ENCODE measurements around the gene KCNQ1.

KCNQ1 gene

DNA sequence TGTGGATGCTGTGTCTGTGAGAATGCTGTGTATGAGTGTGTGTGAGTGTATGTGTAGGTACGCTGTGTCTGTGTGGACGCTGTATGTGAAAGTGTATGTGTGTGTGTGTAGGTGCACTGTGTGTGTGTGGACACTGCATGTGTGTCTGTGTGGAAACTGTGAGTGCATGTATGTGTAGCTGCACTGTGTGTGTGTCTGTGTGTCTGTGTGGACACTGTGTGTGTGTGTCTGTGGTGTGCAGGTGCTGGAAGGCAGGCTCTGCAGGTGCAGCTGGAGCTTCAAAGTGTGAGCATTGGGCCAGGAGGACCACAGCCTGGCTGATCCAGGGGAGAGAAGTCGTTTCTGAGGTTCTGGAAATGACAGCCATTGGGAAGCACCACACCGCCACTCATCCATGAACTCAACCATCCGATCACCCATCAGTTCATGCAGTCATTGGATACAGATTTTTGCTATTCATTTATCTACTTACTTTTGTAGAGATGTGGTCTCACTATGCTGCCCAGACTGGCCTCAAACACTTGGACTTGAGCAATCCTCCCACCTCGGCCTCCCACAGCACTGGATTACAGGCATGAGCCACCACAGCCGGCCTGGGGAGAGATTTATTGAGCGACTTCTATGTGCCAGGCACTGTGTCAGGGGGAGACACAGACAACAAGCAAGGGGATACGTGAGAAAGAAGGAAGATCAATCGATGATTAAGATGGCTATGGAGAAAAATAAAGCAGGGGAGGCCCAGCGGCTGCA, 10.1 kb upstream of the KCNQ1 start:
- H3K79me2 ChIP-seq (ENCODE audit: insufficient read depth, low read length), result no peaks in the 10 kb centered on the region
- ATAC-seq (ENCODE audit: insufficient read depth, low read depth), result no peak
- TF ChIP-seq EZH2 (IDR thresholded peaks at IDR 0.05; ENCODE audit: borderline replicate concordance, low read depth, low read length, severe bottlenecking), result no peak
- TF ChIP-seq, protein P1, sequence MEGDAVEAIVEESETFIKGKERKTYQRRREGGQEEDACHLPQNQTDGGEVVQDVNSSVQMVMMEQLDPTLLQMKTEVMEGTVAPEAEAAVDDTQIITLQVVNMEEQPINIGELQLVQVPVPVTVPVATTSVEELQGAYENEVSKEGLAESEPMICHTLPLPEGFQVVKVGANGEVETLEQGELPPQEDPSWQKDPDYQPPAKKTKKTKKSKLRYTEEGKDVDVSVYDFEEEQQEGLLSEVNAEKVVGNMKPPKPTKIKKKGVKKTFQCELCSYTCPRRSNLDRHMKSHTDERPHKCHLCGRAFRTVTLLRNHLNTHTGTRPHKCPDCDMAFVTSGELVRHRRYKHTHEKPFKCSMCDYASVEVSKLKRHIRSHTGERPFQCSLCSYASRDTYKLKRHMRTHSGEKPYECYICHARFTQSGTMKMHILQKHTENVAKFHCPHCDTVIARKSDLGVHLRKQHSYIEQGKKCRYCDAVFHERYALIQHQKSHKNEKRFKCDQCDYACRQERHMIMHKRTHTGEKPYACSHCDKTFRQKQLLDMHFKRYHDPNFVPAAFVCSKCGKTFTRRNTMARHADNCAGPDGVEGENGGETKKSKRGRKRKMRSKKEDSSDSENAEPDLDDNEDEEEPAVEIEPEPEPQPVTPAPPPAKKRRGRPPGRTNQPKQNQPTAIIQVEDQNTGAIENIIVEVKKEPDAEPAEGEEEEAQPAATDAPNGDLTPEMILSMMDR (IDR thresholded peaks at IDR 0.05; ENCODE audit: borderline replicate concordance, extremely low read depth, low read length, poor library complexity, severe bottlenecking), result no peak

DNA sequence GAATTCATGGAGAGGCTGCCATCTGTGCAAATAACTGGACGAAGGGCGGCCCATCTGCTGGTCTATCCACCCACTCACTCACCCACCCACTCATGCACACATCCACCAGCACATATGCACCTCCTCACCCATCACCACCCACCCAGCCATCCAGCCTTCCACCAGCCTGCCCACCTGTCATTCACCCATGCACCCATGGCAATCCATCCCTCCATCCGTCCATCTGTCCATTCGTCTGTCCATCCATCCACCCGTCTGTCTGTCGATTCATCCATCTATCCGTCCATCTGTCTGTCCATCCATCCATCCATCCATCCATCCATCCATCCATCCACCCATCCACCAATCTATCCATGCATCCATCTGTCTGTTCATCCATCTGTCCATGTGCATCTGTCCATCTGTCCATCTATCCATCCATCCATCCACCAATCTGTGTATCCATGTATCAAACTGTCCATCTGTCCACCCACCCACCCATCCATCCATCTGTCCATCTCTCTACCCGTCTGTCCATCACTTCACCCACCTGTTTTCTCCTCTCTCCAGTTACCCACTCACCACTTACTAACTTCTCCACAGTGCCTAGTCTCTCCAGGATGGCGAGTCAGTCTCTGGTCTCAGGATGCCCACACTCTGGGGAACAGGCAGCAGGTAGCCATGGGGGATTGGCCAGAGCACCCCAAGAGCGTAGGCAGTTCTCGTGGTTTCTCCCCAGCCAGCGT, 9.4 kb upstream of the KCNQ1 start:
- H3K4me1 ChIP-seq (ENCODE audit: insufficient read depth, low read length), result no peaks in the 10 kb centered on the region
- no peaks in the 10 kb centered on the region for H3K27me3 ChIP-seq (ENCODE audit: insufficient read depth, low read length, poor library complexity)
- ATAC-seq (ENCODE audit: insufficient read depth, low read depth), result no peak
- H3K4me2 ChIP-seq (ENCODE audit: insufficient read depth, low read length), result no peak overlapping the region
- TF ChIP-seq EZH2 (IDR thresholded peaks at IDR 0.05; ENCODE audit: borderline replicate concordance, low read depth, low read length, severe bottlenecking), result no peak
- TF ChIP-seq, protein P1 (IDR thresholded peaks at IDR 0.05; ENCODE audit: borderline replicate concordance, extremely low read depth, low read length, poor library complexity, severe bottlenecking), result no peak
- no peak overlapping the region for H3K4me3 ChIP-seq (ENCODE audit: low read depth in 1 of 2, low read length in 2 of 2)
- no peaks in the 10 kb centered on the region for H3K9me3 ChIP-seq (ENCODE audit: insufficient read depth, low read length, severe bottlenecking)
- H2AFZ ChIP-seq (ENCODE audit: low read depth, low read length), result no peak overlapping the region
- H4K20me1 ChIP-seq (ENCODE audit: insufficient read depth, low read length), result no peaks in the 10 kb centered on the region; the same call in 1 of the 2 replicates
- H3K27ac ChIP-seq (ENCODE audit: low read length), result no peak overlapping the region
- no peaks in the 10 kb centered on the region for H3K36me3 ChIP-seq (ENCODE audit: insufficient read depth, low read length)
- no peak overlapping the region for H3K9ac ChIP-seq (ENCODE audit: low read depth, low read length)
- no peaks in the 10 kb centered on the region for H3K79me2 ChIP-seq (ENCODE audit: insufficient read depth, low read length)
- no peak for DNase-seq

More for the DNA sequence above, 10.1 kb upstream of the KCNQ1 start:
- Histone ChIP-seq H3K9ac (ENCODE audit: low read depth, low read length) (no peak overlapping the region), H3K36me3 (ENCODE audit: insufficient read depth, low read length) (no peaks in the 10 kb centered on the region), H3K27ac (ENCODE audit: low read length) (no peak overlapping the region), H3K27me3 (ENCODE audit: insufficient read depth, low read length, poor library complexity) (no peaks in the 10 kb centered on the region), H3K4me3 (ENCODE audit: low read depth in 1 of 2, low read length in 2 of 2) (no peak overlapping the region), H3K9me3 (ENCODE audit: insufficient read depth, low read length, severe bottlenecking) (no peaks in the 10 kb centered on the region), H2AFZ (ENCODE audit: low read depth, low read length) (no peak overlapping the region), H4K20me1 (ENCODE audit: insufficient read depth, low read length) (no peaks in the 10 kb centered on the region; the same call in 1 of the 2 replicates), H3K4me2 (ENCODE audit: insufficient read depth, low read length) (no peak overlapping the region), H3K4me1 (ENCODE audit: insufficient read depth, low read length) (no peaks in the 10 kb centered on the region)
- DNase-seq, result no peak

DNA sequence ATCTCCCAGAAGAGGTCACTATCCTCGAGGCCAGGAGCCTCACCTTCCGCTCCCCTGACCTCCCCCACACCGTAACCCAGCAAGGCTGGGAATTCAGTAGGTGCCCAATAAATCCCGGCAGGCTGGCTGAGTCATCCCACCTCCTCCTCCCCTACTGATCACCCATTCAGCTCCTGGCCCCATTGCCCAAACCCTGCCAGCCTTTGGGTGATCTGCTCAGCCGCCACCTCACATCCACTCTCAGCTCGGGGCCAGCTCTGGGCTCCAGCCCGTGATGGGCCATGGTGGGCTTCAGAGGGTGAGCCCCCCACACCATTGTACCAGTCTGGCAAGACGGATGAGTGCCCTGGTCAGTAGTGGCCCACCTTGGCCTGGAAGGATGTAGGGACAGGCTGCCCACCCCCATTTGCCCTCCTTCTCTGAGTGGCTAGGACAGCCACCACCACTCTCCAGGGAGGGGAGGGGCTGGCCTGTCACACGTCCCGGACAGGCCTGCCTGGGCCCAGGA, 8.7 kb upstream of the KCNQ1 start:
- Histone ChIP-seq H3K27me3 (ENCODE audit: insufficient read depth, low read length, poor library complexity) (no peaks in the 10 kb centered on the region), H3K36me3 (ENCODE audit: insufficient read depth, low read length) (no peaks in the 10 kb centered on the region), H3K79me2 (ENCODE audit: insufficient read depth, low read length) (no peaks in the 10 kb centered on the region), H2AFZ (ENCODE audit: low read depth, low read length) (no peak overlapping the region), H3K4me2 (ENCODE audit: insufficient read depth, low read length) (no peak overlapping the region), H3K27ac (ENCODE audit: low read length) (no peak overlapping the region), H4K20me1 (ENCODE audit: insufficient read depth, low read length) (no peaks in the 10 kb centered on the region; the same call in 1 of the 2 replicates), H3K9ac (ENCODE audit: low read depth, low read length) (no peak overlapping the region), H3K4me3 (ENCODE audit: low read depth in 1 of 2, low read length in 2 of 2) (no peak overlapping the region), H3K4me1 (ENCODE audit: insufficient read depth, low read length) (no peaks in the 10 kb centered on the region), H3K9me3 (ENCODE audit: insufficient read depth, low read length, severe bottlenecking) (no peaks in the 10 kb centered on the region)
- ATAC-seq (ENCODE audit: insufficient read depth, low read depth) (no peak), DNase-seq (no peak)
- TF ChIP-seq, protein P1 (IDR thresholded peaks at IDR 0.05; ENCODE audit: borderline replicate concordance, extremely low read depth, low read length, poor library complexity, severe bottlenecking), result no peak
- TF ChIP-seq EZH2 (IDR thresholded peaks at IDR 0.05; ENCODE audit: borderline replicate concordance, low read depth, low read length, severe bottlenecking), result no peak
